Measurements from ENCODE around the gene P2RY8.
"Not testable (repeated sequence)": the region's sequence is repeated elsewhere in the genome, so short reads cannot be mapped to it uniquely, and the experiment has no call there.

P2RY8 gene

GRCh38 chrX:1464971-1465285 lies 72.1 kb downstream of the P2RY8 start:
- no peak for DNase-seq (ENCODE audit: low spot score)

GRCh38 chrX:1464041-1464970 lies 72.7 kb downstream of the P2RY8 start:
- DNase-seq (ENCODE audit: low spot score), result peak; percentile 43

- DNase-seq (ENCODE audit: low spot score), result no peak
Measured at GRCh38 chrX:1463581-1463980, 73.4 kb downstream of the P2RY8 start.

- DNase-seq (ENCODE audit: low spot score), result peak; percentile 91
Measured at GRCh38 chrX:1462596-1463251, 74.3 kb downstream of the P2RY8 start.

- DNase-seq (ENCODE audit: low spot score), result no peak
Measured at GRCh38 chrX:1462110-1462509, 74.9 kb downstream of the P2RY8 start.

- DNase-seq (ENCODE audit: low spot score), result no peak
Measured at GRCh38 chrX:1455948-1456280, 81.1 kb downstream of the P2RY8 start.

- peak; percentile 90 for DNase-seq (ENCODE audit: low spot score)
Measured at GRCh38 chrX:1453951-1454785, 82.8 kb downstream of the P2RY8 start.

- DNase-seq (ENCODE audit: low spot score), result no peak
Measured at GRCh38 chrX:1453395-1453783, 83.6 kb downstream of the P2RY8 start.

GRCh38 chrX:1452516-1453394 lies 84.2 kb downstream of the P2RY8 start, which contains the start of gene ASMTL:
Gene ASMTL, minus strand, starts transcription at chrX:1452909. Its CDS starts 69 bp downstream, at chrX:1452840.
- DNase-seq (ENCODE audit: low spot score), result peak; percentile 100

GRCh38 chrX:1451661-1452515 lies 85.1 kb downstream of the P2RY8 start:
- DNase-seq (ENCODE audit: low spot score), result no peak

GRCh38 chrX:1451251-1451660 lies 85.7 kb downstream of the P2RY8 start:
- no peak for DNase-seq (ENCODE audit: low spot score)

GRCh38 chrX:1450361-1451161 lies 86.4 kb downstream of the P2RY8 start:
- DNase-seq (ENCODE audit: low spot score), result no peak

- no peak for DNase-seq (ENCODE audit: low spot score)
Measured at GRCh38 chrX:1449823-1450149, 87.2 kb downstream of the P2RY8 start.

- no peak for DNase-seq (ENCODE audit: low spot score)
Measured at GRCh38 chrX:1449036-1449822, 87.8 kb downstream of the P2RY8 start.

- DNase-seq (ENCODE audit: low spot score), result not testable (repeated sequence)
Measured at GRCh38 chrX:1448573-1449001, 88.4 kb downstream of the P2RY8 start.

- DNase-seq (ENCODE audit: low spot score), result not testable (repeated sequence)
Measured at GRCh38 chrX:1447969-1448572, 88.9 kb downstream of the P2RY8 start.

- not testable (repeated sequence) for DNase-seq (ENCODE audit: low spot score)
Measured at GRCh38 chrX:1446984-1447968, 89.7 kb downstream of the P2RY8 start.
